Breast epithelium (tissue), 4 donors: ENCODE measurements around the gene AFF3. TPM values are rescaled to one million over a fixed set of nuclear protein-coding genes. Genes with fewer than 3 reads are reported as not detected.

Experiments used
- DNase-seq, 2 donors: peaks; one replicate each; pipeline ENCODE4 v3.0.0-alpha.2; 2019; ENCODE audit warnings: low spot score in 2 of 2
- H3K27ac ChIP-seq, 2 donors: fragments of 200-600 bp; sonication (generic) in 1 of 2; one replicate each; pipeline ENCODE4 v1.5.1; 2016 to 2019; ENCODE audit warnings: mild to moderate bottlenecking in 1 of 2
- H3K27me3 ChIP-seq, 2 donors: fragments of 200-600 bp; sonication (generic) in 1 of 2; one replicate each; pipeline versions ENCODE4 v1.5.1 to v1.6.0; 2017 to 2019; ENCODE audit warnings: control low read depth in 1 of 2, mild to moderate bottlenecking in 1 of 2
- H3K36me3 ChIP-seq: fragments of 200-600 bp; one replicate; pipeline ENCODE4 v1.5.1; 2019
- H3K4me1 ChIP-seq, 2 donors: fragments of 200-600 bp; sonication (generic); one replicate each; pipeline ENCODE4 v1.5.1; 2016 to 2019; ENCODE audit warnings: control low read depth in 1 of 2
- H3K4me3 ChIP-seq, 3 donors: fragments of 200-600 bp; sonication (generic); 1 replicate in 2 of 3; 2 replicates in 1 of 3; pipeline ENCODE4 v1.5.1; 2016 to 2019; ENCODE audit warnings: mild to moderate bottlenecking in 3 of 3, moderate library complexity in 2 of 3
- H3K9me3 ChIP-seq, 2 donors: fragments of 200-600 bp; sonication (generic) in 1 of 2; one replicate each; pipeline ENCODE4 v1.5.1; 2016 to 2019; ENCODE audit warnings: control low read depth in 1 of 2
- POLR2A ChIP-seq: fragments of 450-650 bp; IDR thresholded peaks from one replicate; pipeline ENCODE4 v1.6.1; 2016; ENCODE audit warnings: antibody characterized with exemption, mild to moderate bottlenecking, moderate library complexity
- POLR2AphosphoS5 ChIP-seq, 3 donors: sonication (generic); formaldehyde crosslinking; IDR thresholded peaks; one replicate each; pipeline ENCODE4 v1.6.1; 2017; ENCODE audit warnings: antibody characterized with exemption in 3 of 3
- intact Hi-C: fragments of 100-400 bp; cut with DNase I; formaldehyde crosslinking; loops from one replicate; pipeline ENCODE4 v1.15.1; 2023; ENCODE audit warnings: low total_unique reads
- total RNA-seq, 3 donors: library from RNA; depleted of rRNA; stranded (reverse); fragments of >200 nt; gene quantifications; one replicate each; pipeline ENCODE4 v1.1.0, GENCODE V29; 2016
- TF ChIP-seq, protein P1 (sequence below), 3 donors: fragments of 450-650 bp; IDR thresholded peaks; one replicate each; pipeline ENCODE4 v1.5.1; 2016 to 2017; ENCODE audit warnings: antibody characterized with exemption in 3 of 3, mild to moderate bottlenecking in 3 of 3, moderate library complexity in 3 of 3

The AFF3 gene
- total RNA-seq, 3 donors from 2014 or later = 8.2 to 116 (median 63.6) TPM

DNA sequence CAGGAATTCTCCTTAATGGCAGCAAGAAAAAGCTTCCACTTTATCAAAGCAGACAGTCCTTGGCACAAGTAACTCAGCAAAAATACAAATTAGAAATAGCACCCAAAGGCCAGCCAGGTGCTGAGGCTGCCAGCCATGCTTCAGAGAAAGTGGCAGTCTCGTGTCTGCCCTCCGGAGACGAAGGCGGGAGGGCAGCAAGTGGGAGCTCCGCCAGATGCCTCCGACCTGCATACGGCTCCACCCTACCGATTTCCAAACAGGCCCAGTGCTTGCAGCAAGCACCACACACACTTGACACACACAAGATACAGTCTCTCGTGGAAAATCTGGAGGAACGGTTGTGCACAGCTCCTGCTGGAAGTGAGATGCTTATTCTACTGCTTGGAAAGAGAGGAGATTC is 517.7 kb downstream of the AFF3 start:
- Histone ChIP-seq H3K9me3 (no peaks in the 10 kb centered on the region), H3K27me3 (no peaks in the 10 kb centered on the region), H3K27ac (no peak overlapping the region), H3K4me1 (no peaks in the 10 kb centered on the region), H3K4me3 (no peak overlapping the region), H3K36me3 (no peaks in the 10 kb centered on the region)
- intact Hi-C loops = no loop called here
- DNase-seq = no peak
- TF ChIP-seq, protein P1, sequence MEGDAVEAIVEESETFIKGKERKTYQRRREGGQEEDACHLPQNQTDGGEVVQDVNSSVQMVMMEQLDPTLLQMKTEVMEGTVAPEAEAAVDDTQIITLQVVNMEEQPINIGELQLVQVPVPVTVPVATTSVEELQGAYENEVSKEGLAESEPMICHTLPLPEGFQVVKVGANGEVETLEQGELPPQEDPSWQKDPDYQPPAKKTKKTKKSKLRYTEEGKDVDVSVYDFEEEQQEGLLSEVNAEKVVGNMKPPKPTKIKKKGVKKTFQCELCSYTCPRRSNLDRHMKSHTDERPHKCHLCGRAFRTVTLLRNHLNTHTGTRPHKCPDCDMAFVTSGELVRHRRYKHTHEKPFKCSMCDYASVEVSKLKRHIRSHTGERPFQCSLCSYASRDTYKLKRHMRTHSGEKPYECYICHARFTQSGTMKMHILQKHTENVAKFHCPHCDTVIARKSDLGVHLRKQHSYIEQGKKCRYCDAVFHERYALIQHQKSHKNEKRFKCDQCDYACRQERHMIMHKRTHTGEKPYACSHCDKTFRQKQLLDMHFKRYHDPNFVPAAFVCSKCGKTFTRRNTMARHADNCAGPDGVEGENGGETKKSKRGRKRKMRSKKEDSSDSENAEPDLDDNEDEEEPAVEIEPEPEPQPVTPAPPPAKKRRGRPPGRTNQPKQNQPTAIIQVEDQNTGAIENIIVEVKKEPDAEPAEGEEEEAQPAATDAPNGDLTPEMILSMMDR (IDR thresholded peaks at IDR 0.05) = no peak
- TF ChIP-seq POLR2AphosphoS5 (IDR thresholded peaks at IDR 0.05) = no peak
- no peak for TF ChIP-seq POLR2A

DNA sequence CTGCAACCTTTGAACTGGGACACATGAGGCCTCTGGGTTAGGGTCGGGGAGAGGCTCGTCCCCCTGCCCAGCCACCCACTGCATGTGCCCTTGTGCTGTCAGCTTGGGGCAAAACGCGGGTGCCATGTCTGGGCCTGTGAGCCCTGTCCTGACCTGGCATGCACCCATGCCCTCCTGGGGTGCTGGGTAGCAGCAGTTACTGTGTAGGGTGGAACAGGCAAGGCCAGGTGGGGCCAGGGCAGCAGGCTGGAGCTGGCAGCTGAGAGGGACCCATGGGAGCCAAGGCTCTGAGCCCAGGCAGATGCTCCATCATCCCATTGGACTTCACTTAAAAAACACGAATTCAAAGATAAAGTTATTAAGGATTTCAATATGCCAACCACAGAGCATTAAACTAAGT is 518.8 kb downstream of the AFF3 start:
- Histone ChIP-seq H3K36me3 (no peaks in the 10 kb centered on the region), H3K27ac (no peak overlapping the region), H3K27me3 (no peaks in the 10 kb centered on the region), H3K4me3 (no peak overlapping the region), H3K9me3 (no peaks in the 10 kb centered on the region), H3K4me1 (no peaks in the 10 kb centered on the region)
- intact Hi-C loops = no loop called here
- TF ChIP-seq POLR2AphosphoS5 (IDR thresholded peaks at IDR 0.05) = no peak
- TF ChIP-seq, protein P1 (IDR thresholded peaks at IDR 0.05) = no peak
- no peak for TF ChIP-seq POLR2A
- no peak for DNase-seq

DNA sequence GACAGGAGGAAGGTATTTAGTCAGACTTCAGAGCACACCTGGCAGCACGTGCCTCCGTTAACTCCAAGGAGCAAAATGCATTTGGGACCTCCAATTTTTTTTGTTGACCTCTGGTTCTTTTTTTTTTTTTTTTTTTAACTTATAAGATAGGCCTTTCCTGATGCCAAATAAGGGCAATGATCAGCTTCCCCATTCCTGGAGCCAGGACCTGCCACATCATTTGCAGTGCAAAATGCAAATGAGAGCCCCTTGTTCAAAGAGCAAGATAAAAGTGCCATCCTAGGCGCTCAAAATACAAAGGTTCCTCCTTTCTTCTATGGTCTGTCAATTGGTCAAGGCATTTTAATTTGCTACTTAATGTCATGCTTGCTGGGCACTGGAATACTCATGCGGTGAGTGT is 519.4 kb downstream of the AFF3 start:
- no peaks in the 10 kb centered on the region for H3K9me3 ChIP-seq
- H3K36me3 ChIP-seq = no peaks in the 10 kb centered on the region
- intact Hi-C loops = no loop called here
- TF ChIP-seq, protein P1 (IDR thresholded peaks at IDR 0.05) = no peak
- no peak for TF ChIP-seq POLR2A
- no peak for TF ChIP-seq POLR2AphosphoS5 (IDR thresholded peaks at IDR 0.05)
- no peak overlapping the region for H3K27ac ChIP-seq
- DNase-seq = no peak
- H3K4me3 ChIP-seq = no peak overlapping the region
- H3K27me3 ChIP-seq = no peaks in the 10 kb centered on the region
- no peaks in the 10 kb centered on the region for H3K4me1 ChIP-seq

DNA sequence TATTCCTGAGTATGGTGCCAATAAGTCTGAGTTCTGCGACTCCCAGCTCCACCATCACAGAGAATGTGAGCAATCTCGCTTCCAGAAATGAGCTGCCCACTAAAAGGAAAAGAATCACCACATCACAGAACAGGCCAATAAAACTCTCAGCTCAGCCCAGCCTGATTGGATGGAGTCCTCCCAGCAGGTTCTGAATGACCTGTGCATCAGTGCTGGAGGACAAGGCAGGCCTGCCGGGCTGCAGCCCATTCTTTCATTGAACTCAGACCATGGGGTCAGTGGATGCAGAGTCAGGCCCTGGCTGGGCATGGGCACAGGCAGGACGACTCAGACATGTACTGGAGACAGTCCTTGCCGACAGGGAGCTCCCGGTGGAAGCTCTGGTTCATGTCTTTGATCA is 519.9 kb downstream of the AFF3 start:
- Histone ChIP-seq H3K36me3 (no peaks in the 10 kb centered on the region), H3K9me3 (no peaks in the 10 kb centered on the region), H3K4me3 (no peak overlapping the region), H3K4me1 (no peaks in the 10 kb centered on the region), H3K27ac (no peak overlapping the region), H3K27me3 (no peaks in the 10 kb centered on the region)
- no peak for DNase-seq
- TF ChIP-seq, protein P1 (IDR thresholded peaks at IDR 0.05) = no peak
- TF ChIP-seq POLR2AphosphoS5 (IDR thresholded peaks at IDR 0.05) (no peak), POLR2A (no peak)
- intact Hi-C loops = no loop called here

DNA sequence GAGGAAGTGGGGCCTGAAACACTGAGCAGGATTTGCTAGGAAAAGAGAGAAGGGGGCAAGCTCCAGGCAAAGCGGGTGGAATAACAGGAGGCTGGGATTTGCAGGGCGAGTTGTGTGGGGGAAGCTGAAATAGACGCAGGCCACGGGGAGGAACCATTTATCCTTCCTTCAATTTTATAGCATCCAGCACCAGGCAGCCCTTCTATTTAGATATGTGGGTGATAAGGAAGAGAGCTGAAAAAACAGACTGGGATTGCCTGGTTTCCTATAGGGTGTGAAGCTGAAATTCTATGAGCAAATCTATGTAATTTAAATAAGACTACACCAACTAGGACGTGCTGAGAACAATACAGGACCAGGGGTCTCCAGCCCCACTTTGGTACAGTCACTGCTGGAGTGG is 520.6 kb downstream of the AFF3 start:
- no peaks in the 10 kb centered on the region for H3K36me3 ChIP-seq
- intact Hi-C loops = no loop called here
- no peak for TF ChIP-seq POLR2AphosphoS5 (IDR thresholded peaks at IDR 0.05)
- TF ChIP-seq, protein P1 (IDR thresholded peaks at IDR 0.05) = no peak
- TF ChIP-seq POLR2A = no peak

More for the DNA sequence above, 520.6 kb downstream of the AFF3 start:
- Histone ChIP-seq H3K27ac (no peak overlapping the region), H3K9me3 (no peaks in the 10 kb centered on the region), H3K4me1 (no peaks in the 10 kb centered on the region), H3K27me3 (no peaks in the 10 kb centered on the region), H3K4me3 (no peak overlapping the region)
- DNase-seq = no peak
